Right lobe of liver (tissue), 4 donors: ENCODE results near the gene SLC39A11.

Source experiments
- POLR2A ChIP-seq: fragments of 450-650 bp; IDR thresholded peaks from one replicate; pipeline ENCODE4 v1.6.1; 2017; ENCODE audit warnings: antibody characterized with exemption, mild to moderate bottlenecking
- TF ChIP-seq, protein P1 (sequence below), 4 donors: fragments of 200-600 bp in 3 of 4; fragments of 450-650 bp in 1 of 4; IDR thresholded peaks; one replicate each; pipeline versions ENCODE4 v1.5.1 to v1.8.0; 2016 to 2022; ENCODE audit warnings: antibody characterized with exemption in 4 of 4, mild to moderate bottlenecking in 2 of 4
- donor health status: DM: no; HTN: no; CAD: no.
- donor health status: DM: no; HTN: no; CAD: no.
- donor health status: DM: no; HTN: yes; CAD: no.

DNA sequence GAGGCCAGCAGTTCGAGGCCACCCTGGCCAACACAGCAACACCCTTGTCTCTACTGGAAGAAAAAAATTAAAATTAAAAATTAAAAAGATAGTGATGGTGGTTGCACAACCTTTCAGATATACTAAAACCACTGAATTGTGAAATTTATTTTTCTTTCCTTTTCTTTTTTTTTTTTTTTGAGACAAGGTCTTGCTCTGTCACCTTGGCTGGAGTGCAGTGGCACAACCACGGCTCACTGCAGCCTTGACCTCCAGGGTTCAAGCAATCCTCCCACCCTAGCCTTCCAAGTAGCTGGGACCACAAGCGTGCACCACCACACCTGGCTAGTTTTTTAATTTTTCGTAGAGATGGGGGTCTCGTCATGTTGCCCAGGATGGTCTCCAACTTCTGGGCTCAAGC lies 254.4 kb downstream of the SLC39A11 start:
- TF ChIP-seq, protein P1, sequence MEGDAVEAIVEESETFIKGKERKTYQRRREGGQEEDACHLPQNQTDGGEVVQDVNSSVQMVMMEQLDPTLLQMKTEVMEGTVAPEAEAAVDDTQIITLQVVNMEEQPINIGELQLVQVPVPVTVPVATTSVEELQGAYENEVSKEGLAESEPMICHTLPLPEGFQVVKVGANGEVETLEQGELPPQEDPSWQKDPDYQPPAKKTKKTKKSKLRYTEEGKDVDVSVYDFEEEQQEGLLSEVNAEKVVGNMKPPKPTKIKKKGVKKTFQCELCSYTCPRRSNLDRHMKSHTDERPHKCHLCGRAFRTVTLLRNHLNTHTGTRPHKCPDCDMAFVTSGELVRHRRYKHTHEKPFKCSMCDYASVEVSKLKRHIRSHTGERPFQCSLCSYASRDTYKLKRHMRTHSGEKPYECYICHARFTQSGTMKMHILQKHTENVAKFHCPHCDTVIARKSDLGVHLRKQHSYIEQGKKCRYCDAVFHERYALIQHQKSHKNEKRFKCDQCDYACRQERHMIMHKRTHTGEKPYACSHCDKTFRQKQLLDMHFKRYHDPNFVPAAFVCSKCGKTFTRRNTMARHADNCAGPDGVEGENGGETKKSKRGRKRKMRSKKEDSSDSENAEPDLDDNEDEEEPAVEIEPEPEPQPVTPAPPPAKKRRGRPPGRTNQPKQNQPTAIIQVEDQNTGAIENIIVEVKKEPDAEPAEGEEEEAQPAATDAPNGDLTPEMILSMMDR (IDR thresholded peaks at IDR 0.05), result no peak
- TF ChIP-seq POLR2A, result no peak
